GM23338 (cell line): ENCODE measurements around the gene MRPS7.
"Not testable (repeated sequence)": the region's sequence is repeated elsewhere in the genome, so short reads cannot be mapped to it uniquely, and the experiment has no call there.

Experiments
- CREB1 ChIP-seq: fragments of 250-450 bp; sonication (Bioruptor Pico); IDR thresholded peaks from 2 replicates; pipeline ENCODE4 v1.5.0; 2020; ENCODE audit warnings: low read depth, mild to moderate bottlenecking, moderate library complexity
- EZH2 ChIP-seq: fragments of 200-600 bp; sonication (generic); IDR thresholded peaks from one replicate; pipeline ENCODE4 v1.8.0; 2017; ENCODE audit warnings: antibody characterized with exemption, mild to moderate bottlenecking, low read depth; ENCODE audit not compliant: unreplicated experiment
- EZH2phosphoT487 ChIP-seq: fragments of 200-600 bp; sonication (generic); IDR thresholded peaks from one replicate; pipeline ENCODE4 v1.8.1; 2018; ENCODE audit warnings: antibody characterized with exemption; ENCODE audit not compliant: unreplicated experiment
- JUNB ChIP-seq: IDR thresholded peaks from one replicate; pipeline ENCODE4 v1.6.1; 2016; ENCODE audit warnings: antibody characterized with exemption; ENCODE audit not compliant: unreplicated experiment
- NANOG ChIP-seq: IDR thresholded peaks from 2 replicates; pipeline ENCODE4 v1.6.1; 2016; ENCODE audit warnings: antibody characterized with exemption, borderline replicate concordance
- POLR2AphosphoS5 ChIP-seq: IDR thresholded peaks from 2 replicates; pipeline ENCODE4 v1.6.1; 2016; ENCODE audit warnings: antibody characterized with exemption, low read depth
- STAT1 ChIP-seq: IDR thresholded peaks from one replicate; pipeline ENCODE4 v1.6.1; 2016; ENCODE audit warnings: antibody characterized with exemption; ENCODE audit not compliant: unreplicated experiment
- ZNF331 ChIP-seq: fragments of 250-450 bp; sonication (Bioruptor Pico); IDR thresholded peaks from 2 replicates; pipeline ENCODE4 v1.5.0; 2020; ENCODE audit warnings: low read depth, mild to moderate bottlenecking, moderate library complexity
- TF ChIP-seq, protein P1 (sequence below), 2 experiments: fragments of 200-600 bp in 1 of 2; sonication (generic) in 1 of 2; conservative IDR thresholded peaks; 2 replicates each; pipeline versions ENCODE4 v1.5.1 to v1.6.1; 2016 to 2017; ENCODE audit warnings: antibody characterized with exemption in 2 of 2, low read depth in 2 of 2, mild to moderate bottlenecking in 2 of 2, moderate library complexity in 1 of 2
- TF ChIP-seq, protein P2 (sequence below): IDR thresholded peaks from one replicate; pipeline ENCODE4 v1.6.1; 2018; ENCODE audit warnings: antibody characterized with exemption; ENCODE audit not compliant: unreplicated experiment
- TF ChIP-seq, protein P3 (sequence below): IDR thresholded peaks from 2 replicates; pipeline ENCODE4 v1.6.1; 2016; ENCODE audit warnings: antibody characterized with exemption
- TF ChIP-seq, protein P4 (sequence below): fragments of 250-450 bp; sonication (Bioruptor Pico); IDR thresholded peaks from 2 replicates; pipeline ENCODE4 v1.5.0; 2020; ENCODE audit warnings: mild to moderate bottlenecking, moderate library complexity

DNA sequence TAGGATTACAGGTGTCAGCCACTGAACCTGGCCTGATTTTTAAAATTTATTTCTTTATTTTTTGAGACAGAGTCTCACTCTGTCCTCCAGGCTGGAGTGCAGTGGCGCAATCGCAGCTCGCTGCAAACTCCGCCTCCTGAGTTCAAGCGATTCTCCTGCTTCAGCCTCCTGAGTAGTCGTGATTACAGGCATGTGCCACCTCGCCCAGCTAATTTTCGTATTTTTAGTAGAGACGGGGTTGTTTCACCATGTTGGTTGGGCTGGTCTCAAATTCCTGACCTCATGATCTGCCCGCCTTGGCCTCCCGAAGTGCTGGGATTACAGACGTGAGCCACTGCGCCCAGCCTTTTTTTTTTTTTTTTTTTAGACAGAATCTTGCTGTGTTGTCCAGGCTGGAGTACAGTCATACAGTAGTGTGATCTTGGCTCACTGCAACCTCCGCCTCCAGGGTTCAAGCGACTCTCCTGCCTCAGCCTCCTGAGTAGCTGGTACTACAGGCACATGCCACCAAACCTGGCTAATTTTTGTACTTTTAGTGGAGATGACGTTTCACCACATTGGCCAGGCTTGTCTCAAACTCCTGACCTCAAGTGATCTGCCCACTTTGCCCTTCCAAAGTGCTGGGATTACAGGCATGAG lies 31.2 kb downstream of the MRPS7 start:
- TF ChIP-seq EZH2; JUNB; EZH2phosphoT487; CREB1 (CRISPR knock-in tag); POLR2AphosphoS5; ZNF331 (CRISPR knock-in tag); NANOG; STAT1: not testable (repeated sequence)
- TF ChIP-seq, protein P1, sequence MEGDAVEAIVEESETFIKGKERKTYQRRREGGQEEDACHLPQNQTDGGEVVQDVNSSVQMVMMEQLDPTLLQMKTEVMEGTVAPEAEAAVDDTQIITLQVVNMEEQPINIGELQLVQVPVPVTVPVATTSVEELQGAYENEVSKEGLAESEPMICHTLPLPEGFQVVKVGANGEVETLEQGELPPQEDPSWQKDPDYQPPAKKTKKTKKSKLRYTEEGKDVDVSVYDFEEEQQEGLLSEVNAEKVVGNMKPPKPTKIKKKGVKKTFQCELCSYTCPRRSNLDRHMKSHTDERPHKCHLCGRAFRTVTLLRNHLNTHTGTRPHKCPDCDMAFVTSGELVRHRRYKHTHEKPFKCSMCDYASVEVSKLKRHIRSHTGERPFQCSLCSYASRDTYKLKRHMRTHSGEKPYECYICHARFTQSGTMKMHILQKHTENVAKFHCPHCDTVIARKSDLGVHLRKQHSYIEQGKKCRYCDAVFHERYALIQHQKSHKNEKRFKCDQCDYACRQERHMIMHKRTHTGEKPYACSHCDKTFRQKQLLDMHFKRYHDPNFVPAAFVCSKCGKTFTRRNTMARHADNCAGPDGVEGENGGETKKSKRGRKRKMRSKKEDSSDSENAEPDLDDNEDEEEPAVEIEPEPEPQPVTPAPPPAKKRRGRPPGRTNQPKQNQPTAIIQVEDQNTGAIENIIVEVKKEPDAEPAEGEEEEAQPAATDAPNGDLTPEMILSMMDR (conservative IDR thresholded peaks at IDR 0.05; ENCODE audit: low read depth in 2 of 2), result not testable (repeated sequence)
- TF ChIP-seq, protein P2, sequence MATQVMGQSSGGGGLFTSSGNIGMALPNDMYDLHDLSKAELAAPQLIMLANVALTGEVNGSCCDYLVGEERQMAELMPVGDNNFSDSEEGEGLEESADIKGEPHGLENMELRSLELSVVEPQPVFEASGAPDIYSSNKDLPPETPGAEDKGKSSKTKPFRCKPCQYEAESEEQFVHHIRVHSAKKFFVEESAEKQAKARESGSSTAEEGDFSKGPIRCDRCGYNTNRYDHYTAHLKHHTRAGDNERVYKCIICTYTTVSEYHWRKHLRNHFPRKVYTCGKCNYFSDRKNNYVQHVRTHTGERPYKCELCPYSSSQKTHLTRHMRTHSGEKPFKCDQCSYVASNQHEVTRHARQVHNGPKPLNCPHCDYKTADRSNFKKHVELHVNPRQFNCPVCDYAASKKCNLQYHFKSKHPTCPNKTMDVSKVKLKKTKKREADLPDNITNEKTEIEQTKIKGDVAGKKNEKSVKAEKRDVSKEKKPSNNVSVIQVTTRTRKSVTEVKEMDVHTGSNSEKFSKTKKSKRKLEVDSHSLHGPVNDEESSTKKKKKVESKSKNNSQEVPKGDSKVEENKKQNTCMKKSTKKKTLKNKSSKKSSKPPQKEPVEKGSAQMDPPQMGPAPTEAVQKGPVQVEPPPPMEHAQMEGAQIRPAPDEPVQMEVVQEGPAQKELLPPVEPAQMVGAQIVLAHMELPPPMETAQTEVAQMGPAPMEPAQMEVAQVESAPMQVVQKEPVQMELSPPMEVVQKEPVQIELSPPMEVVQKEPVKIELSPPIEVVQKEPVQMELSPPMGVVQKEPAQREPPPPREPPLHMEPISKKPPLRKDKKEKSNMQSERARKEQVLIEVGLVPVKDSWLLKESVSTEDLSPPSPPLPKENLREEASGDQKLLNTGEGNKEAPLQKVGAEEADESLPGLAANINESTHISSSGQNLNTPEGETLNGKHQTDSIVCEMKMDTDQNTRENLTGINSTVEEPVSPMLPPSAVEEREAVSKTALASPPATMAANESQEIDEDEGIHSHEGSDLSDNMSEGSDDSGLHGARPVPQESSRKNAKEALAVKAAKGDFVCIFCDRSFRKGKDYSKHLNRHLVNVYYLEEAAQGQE, result not testable (repeated sequence)
- TF ChIP-seq, protein P3, sequence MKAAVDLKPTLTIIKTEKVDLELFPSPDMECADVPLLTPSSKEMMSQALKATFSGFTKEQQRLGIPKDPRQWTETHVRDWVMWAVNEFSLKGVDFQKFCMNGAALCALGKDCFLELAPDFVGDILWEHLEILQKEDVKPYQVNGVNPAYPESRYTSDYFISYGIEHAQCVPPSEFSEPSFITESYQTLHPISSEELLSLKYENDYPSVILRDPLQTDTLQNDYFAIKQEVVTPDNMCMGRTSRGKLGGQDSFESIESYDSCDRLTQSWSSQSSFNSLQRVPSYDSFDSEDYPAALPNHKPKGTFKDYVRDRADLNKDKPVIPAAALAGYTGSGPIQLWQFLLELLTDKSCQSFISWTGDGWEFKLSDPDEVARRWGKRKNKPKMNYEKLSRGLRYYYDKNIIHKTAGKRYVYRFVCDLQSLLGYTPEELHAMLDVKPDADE, result not testable (repeated sequence)
- TF ChIP-seq, protein P4, sequence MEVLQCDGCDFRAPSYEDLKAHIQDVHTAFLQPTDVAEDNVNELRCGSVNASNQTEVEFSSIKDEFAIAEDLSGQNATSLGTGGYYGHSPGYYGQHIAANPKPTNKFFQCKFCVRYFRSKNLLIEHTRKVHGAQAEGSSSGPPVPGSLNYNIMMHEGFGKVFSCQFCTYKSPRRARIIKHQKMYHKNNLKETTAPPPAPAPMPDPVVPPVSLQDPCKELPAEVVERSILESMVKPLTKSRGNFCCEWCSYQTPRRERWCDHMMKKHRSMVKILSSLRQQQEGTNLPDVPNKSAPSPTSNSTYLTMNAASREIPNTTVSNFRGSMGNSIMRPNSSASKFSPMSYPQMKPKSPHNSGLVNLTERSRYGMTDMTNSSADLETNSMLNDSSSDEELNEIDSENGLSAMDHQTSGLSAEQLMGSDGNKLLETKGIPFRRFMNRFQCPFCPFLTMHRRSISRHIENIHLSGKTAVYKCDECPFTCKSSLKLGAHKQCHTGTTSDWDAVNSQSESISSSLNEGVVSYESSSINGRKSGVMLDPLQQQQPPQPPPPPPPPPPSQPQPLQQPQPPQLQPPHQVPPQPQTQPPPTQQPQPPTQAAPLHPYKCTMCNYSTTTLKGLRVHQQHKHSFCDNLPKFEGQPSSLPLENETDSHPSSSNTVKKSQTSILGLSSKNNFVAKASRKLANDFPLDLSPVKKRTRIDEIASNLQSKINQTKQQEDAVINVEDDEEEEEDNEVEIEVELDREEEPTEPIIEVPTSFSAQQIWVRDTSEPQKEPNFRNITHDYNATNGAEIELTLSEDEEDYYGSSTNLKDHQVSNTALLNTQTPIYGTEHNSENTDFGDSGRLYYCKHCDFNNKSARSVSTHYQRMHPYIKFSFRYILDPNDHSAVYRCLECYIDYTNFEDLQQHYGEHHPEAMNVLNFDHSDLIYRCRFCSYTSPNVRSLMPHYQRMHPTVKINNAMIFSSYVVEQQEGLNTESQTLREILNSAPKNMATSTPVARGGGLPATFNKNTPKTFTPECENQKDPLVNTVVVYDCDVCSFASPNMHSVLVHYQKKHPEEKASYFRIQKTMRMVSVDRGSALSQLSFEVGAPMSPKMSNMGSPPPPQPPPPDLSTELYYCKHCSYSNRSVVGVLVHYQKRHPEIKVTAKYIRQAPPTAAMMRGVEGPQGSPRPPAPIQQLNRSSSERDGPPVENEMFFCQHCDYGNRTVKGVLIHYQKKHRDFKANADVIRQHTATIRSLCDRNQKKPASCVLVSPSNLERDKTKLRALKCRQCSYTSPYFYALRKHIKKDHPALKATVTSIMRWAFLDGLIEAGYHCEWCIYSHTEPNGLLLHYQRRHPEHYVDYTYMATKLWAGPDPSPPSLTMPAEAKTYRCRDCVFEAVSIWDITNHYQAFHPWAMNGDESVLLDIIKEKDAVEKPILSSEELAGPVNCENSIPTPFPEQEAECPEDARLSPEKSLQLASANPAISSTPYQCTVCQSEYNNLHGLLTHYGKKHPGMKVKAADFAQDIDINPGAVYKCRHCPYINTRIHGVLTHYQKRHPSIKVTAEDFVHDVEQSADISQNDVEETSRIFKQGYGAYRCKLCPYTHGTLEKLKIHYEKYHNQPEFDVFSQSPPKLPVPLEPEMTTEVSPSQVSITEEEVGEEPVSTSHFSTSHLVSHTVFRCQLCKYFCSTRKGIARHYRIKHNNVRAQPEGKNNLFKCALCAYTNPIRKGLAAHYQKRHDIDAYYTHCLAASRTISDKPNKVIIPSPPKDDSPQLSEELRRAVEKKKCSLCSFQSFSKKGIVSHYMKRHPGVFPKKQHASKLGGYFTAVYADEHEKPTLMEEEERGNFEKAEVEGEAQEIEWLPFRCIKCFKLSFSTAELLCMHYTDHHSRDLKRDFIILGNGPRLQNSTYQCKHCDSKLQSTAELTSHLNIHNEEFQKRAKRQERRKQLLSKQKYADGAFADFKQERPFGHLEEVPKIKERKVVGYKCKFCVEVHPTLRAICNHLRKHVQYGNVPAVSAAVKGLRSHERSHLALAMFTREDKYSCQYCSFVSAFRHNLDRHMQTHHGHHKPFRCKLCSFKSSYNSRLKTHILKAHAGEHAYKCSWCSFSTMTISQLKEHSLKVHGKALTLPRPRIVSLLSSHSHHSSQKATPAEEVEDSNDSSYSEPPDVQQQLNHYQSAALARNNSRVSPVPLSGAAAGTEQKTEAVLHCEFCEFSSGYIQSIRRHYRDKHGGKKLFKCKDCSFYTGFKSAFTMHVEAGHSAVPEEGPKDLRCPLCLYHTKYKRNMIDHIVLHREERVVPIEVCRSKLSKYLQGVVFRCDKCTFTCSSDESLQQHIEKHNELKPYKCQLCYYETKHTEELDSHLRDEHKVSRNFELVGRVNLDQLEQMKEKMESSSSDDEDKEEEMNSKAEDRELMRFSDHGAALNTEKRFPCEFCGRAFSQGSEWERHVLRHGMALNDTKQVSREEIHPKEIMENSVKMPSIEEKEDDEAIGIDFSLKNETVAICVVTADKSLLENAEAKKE (CRISPR knock-in tag), result not testable (repeated sequence)
